NCI-H146 (cell line): ENCODE data around the gene CYSLTR2.

Experiments
- DNase-seq: peaks from one replicate; lab custom pipeline; 2025; lab: John Stamatoyannopoulos, UW

Gene CYSLTR2, protein sequence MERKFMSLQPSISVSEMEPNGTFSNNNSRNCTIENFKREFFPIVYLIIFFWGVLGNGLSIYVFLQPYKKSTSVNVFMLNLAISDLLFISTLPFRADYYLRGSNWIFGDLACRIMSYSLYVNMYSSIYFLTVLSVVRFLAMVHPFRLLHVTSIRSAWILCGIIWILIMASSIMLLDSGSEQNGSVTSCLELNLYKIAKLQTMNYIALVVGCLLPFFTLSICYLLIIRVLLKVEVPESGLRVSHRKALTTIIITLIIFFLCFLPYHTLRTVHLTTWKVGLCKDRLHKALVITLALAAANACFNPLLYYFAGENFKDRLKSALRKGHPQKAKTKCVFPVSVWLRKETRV

DNA sequence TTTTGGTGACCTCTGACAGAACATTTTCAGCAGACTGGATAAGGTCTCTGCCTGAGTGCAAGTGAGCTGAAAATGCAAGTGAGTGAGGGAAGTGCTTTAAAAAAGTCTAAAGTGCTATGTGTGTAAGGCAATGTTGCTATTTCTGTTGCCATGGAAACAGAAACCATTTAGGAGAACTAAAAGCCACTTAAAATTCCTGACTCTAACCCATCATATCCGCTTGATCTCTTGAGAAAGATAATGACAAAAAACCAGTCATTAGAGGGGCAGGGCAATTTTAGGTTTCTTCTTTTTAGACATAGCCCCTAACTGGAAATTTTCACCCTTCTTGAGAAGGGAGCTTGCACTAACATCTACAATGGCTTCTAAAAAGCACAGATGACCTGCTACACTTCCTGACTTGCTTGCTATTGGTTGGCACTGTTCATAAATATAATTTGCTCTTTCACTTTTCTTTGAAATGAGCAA lies at the start of gene CYSLTR2:
CYSLTR2 (plus strand) TSS at position 458 of the 468 bp plus-strand sequence. CDS start 52,889 bp downstream, outside the sequence.
- DNase-seq, result no peak

DNA sequence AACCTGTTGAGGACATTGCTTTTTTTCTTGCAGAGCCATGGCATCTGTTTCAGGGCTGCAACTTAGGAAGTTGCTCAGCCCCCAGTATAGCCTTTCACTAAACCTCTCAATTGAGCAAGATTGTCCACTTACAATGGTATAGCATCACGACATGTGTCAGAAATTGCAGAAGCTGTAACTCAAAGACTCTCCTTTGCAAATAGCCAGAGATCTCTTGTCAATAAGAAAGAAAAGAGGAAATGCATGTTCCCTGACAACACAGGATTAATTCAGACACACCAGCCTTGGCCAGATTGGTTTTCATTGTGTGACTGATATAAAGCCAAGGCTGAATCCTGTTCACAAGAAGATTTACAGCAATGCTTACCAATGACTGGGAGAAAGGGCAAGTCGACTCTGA lies 38.7 kb upstream of the CYSLTR2 start:
- no peak for DNase-seq

DNA sequence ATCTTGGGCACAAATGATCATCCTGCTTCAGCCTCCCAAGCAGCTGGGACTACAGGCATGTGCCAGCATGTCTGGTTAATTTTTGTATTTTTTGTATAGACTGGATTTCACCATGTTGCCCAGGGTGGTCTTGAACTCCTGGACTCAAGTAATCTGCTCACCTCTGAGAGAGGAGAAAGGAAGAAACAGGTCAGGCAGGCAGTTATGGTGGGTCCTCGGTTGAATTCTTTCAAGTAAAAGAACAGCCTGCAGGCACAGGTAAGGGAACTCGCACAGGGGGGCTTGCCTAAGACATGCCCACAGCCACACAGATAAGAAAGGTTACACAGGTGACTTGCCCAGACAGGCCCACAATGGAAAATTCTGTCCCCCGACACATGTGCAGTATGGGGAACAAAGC lies 34.8 kb upstream of the CYSLTR2 start:
- DNase-seq, result no peak

DNA sequence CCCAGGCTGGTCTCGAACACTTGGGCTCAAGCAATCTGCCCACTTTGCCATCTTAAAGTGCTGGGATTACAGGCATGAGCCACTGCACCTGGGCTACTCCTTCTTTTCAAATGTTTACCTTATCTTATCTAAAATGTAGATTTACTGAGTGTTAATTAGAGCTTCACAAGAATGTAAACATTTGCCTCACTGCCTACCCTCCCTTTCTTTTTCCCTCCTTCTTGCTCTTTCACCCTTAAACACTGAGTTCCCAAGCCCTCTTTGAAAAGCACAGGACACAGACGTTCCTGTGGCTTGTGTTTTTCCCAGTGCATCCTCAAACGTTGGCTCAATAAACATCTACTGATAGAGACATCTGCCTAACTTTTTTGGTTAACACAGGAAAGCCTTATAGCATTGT lies 32.7 kb upstream of the CYSLTR2 start:
- DNase-seq, result no peak

DNA sequence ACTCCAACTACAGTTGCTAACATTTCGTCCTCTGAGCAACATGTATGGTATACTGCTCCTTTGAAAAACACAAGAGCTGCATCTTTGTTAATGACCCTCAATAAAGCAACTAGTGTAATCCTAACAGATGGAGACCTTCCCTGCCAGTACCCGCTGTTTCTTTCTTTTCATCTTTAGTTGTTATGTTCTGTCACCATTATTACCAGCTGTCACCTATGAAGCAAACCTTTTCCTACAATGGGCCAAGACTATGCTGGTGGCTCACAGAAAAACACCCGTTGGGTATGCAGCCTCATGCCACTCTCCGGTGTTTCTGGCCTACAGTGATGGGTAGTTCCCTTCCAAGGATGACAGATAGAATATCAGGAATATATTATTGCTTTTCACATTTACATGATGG lies 29.7 kb upstream of the CYSLTR2 start:
- no peak for DNase-seq

DNA sequence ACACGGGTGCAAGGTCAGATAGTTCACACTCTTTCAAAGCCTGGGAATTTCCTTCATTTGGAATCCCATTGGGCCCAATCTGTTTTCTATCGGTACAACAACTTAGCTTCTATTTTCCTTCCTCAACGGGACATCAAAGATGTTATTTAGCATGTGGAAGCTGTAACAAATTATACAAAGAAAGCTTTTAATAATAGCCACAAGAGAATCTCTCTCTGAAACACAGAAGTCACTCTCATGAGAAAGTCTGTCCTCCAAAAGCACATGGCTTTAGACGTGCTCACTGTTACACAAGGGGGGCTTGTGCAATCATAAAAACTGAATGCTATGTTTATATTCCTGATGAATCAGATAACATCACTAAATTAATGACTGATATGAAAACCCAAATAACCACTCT lies 28.9 kb upstream of the CYSLTR2 start:
- no peak for DNase-seq

DNA sequence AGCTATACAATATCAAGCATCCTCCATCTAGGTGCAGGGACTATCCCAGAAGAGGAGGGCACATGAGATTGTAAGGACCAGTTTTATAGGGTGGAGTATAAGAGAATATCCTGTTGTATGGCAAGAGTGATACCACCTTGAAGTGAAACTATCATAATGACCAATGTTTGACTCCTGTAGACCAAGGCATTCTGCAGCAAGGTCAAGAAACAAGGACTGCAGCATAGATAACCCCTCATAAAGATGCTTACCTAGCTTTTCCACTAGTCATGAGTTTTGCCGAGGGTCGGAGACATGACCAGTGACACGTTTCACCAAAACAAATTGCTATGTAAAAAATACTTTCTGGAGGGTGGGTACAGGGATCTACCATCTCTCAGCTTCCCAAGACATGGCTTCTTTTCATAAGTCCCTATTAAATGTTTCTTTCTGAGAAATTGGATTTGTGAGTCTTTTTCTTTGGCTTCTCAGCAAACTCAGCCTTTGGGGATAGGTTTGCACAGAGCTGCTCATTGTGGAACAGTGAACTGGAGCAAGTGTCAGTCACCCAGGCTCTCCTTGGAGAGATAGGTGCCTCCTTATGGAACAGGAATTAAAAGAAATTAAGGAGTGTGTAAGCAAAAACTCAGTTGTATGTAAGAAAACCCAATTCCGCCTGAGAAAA lies 28.2 kb upstream of the CYSLTR2 start:
- DNase-seq, result no peak

DNA sequence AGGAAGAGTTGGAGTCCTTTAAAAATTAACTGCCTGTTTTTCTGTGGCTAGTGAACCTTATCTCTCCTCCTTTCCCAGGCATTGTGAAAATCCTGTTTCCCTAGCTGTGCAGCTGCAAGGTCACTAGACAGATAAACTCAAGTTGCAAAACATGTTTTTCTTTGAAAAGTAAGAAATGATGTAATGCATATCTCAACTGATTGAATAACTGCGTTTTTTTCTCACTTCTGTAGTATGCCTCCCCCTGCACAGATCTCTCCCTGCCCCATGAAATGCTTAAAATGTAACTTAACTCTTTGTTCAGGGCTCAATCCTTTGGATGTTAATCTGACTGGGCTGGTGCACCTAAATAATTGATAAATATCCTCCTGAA lies 27.7 kb upstream of the CYSLTR2 start:
- DNase-seq, result no peak

DNA sequence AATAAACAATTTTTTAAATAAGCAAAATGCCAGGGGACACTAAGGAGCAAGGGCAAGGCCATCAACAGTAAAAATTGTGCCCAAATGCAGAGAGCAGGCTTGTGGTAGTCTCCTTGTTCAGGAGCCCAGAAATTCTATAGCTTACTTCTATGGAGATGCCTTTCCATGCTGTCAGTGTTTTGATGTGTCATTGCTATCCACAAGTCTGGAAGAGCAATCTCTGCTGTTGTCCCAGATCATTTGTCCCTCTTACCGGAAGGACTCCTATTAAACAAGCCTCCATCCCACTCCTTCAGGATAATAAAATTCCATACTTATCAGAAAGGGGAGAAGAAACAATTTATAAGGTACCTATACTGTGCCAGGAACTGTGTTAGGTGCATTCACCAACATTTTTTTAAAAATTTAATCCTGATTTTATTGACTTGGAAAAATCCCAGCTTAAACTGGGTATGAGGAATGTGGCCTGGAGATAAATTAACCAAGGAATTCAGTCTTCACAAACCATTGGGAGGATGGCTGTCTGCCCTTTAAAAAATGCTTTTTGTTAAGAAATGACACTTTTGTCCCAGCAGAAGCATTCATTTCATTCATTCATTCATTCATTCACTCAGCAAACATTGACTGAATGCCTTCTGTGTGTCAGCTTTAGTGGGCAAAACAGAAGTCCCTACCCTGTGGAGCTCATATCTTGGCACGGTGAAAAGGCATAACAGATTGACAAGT lies 26.8 kb upstream of the CYSLTR2 start:
- DNase-seq, result no peak

DNA sequence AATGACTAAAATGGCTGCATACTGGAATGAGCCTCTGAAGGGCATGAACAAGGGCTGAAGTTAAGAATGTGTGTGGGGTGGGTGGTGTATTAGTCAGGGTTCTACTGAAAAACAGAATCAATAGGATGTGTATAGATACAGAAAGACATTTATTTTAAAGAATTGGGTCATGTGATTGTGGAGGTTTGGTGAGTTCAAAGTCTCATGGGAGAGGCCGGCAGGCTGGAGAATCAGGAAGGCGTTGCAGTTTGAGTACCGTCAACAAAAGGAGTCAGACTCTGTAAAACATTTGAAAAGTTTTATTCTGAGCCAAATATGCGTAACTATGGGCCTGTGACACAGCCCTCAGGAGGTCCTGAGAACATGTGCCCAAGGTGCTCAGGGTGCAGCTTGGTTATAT lies 24.5 kb upstream of the CYSLTR2 start:
- no peak for DNase-seq

DNA sequence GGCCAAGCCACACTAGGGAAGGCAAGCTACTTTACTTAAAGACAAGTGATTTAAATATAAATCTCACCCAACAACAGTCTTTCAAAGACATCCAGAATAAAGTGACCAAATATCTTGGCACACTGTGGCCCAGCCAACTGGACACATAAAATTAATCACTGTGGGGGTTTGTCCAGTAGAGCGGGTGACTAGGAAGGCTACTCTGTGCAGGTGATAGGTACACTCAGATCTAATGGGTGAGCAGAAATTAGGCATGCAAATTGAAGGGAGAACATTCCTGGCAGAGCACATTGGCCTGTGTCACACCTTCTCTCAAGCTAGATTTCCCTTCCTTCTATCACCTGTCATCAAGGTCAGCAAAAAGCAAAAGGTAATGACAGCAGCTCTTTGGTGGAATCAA lies 23.4 kb upstream of the CYSLTR2 start:
- DNase-seq, result no peak

DNA sequence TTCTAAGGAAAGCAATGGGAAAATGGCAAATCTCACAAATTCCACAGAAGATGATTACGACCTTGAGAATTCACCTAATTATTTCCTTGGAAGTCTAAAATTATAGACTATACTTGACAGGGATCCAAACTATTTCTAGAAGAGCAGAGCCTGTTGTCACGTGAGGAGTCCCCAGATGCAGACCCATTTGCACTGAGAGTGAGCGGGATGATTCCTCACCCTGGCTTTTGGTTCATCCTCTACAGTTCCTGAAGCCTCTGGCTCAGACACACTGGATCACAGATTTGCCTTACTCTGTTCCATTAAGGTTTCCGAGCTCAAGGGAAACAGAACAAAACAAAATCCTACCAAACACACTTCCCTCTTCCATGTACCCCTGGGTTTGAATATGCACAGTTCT lies 23.0 kb upstream of the CYSLTR2 start:
- DNase-seq, result no peak

DNA sequence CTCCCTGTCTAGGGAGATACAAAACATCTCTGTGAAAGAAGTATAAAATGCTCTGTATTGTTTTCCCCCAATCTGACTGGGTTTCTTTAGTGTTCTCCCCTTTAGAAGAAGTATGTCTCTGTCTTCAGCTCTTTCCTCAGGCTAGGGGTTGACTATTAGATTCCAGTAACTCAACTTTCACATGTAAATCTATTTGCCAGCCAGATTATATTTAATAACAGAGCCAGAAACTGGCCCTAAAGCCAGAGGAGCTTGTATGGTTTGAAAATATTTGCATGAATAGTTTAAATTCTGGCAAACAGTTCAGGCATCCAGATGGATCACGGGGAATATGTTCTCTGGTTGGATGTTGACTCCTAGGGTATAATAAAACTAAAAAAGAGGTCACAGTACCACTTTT lies 22.3 kb upstream of the CYSLTR2 start:
- no peak for DNase-seq

DNA sequence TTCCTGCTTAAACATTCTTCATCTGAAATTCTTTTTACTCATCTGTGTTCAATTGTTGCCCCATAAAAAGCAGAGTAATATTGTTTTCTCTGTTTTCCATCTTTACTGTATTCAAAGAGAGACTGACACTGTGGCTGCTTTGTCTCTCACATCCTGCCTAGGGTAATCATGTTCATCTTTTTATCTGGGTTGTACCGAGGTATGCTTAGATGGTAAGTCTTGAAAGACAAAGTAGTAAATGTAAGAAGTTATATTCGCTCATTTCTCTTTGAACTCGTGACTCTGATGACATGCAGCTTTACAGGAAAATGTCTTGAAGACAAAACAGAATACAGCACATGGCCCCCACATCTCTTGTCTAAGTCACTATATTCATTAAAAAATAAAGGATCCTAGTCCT lies 20.0 kb upstream of the CYSLTR2 start:
- no peak for DNase-seq

DNA sequence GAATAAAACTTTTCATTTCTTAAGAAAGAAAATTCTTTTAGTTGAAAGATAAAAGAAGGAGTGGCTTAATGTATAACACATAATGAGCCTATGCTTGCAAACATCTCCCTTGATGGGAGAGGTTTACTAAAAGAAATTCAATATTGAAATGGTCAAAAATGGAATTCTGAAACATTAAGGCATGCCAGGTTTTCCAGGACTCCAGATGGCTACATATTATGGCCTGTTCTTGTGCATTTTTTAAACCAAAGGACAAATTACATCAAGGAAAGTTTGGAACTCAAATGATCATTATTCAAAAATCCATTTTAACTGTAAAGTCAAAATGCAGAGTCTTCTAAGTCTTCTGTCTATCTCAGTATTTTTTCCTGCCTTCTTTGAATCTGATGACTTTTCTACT lies 19.1 kb upstream of the CYSLTR2 start:
- DNase-seq, result no peak

DNA sequence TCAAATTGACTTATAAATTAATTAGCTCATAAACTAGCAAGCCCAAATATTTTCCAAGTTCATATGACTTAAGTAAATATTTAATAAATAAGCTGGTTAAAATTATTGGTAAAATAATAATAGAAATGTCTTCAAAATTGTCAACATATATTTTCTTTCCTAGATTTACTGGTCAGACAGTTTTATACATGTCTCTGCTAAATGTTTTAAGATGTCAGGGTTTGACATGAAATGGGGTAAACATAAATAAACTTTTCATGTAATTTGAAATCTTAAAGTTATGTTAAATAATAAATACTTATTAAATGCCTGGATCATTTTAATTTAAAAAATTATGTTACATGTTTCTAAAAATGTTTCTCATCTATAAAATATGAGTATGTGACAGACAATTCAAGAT lies 18.3 kb upstream of the CYSLTR2 start:
- DNase-seq, result no peak

DNA sequence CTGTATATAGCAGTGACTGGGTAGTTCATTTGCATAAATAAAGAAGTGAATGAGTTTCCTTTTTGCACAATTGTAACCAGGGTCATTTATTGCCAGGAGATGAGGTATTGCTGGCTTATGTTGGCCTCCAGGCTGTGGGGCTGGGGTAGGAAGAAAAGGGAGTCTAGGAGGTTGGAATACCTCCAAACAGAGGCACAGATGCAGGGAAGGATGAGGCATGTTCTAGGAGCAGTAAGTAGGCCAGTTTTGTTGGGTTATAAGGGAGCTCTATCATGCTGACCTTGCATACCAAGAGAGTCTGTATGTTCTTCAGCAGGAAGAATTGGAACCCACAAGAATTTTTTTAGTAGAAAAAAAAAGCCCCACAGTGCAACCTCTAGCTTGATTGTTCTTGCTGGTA lies 17.2 kb upstream of the CYSLTR2 start:
- no peak for DNase-seq

DNA sequence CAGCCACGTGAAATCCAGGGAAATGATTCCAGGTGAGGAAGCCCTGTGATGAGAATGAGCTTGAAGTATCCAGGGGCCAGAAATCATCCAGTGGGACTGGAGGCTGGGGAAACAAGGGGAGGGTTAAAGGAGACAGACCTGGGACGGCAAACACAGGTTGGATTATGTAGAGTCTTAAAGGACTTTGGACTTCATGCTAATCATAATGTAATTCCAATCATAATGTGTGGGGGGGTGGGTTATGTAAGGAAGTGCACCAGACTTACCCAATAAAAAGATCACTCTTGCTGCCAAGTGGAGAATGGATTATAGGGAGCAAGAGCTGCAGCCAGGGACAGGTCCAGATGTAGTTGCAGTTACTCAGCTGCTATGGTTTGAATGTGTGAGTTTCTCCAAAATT lies 16.1 kb upstream of the CYSLTR2 start:
- DNase-seq, result no peak

DNA sequence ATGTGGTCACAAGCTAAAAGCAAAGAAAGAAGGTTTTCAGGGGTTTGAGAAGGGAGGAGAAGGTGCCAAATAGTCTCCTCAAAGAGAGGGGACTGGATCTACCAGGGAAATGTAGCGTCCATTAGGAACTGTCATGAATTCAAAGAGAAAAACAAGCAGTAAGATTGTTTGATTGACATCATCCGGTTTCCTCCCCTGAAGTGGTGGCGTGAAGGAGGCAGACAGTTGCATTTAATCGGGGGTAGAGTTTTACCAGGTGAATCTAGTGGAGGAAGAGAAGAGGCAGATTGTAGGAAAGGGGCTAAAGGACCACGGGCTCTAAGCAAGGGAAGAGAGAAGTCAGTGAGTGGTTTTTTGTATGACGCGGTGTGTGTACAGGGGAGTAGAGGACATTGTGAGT lies 13.0 kb upstream of the CYSLTR2 start:
- DNase-seq, result no peak

DNA sequence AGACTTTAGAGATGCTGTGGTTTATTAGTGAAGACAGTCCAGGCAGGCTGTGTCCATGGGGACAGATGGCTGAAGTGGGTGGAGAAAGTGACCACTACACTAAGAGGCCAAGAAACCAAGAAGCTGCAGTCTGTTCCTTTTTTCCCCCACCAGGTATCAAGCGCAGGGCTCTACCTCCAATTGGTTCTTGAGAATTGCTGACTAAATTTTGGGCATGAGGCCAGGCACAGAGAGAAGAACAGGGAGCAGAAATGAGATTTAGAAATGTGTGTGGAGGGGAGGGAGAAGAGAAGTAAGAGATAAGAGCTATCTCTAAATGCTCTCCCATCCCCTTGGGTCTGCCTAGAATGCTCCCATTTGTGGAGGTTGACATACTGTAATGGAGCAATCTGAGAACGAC lies 12.3 kb upstream of the CYSLTR2 start:
- DNase-seq, result no peak

DNA sequence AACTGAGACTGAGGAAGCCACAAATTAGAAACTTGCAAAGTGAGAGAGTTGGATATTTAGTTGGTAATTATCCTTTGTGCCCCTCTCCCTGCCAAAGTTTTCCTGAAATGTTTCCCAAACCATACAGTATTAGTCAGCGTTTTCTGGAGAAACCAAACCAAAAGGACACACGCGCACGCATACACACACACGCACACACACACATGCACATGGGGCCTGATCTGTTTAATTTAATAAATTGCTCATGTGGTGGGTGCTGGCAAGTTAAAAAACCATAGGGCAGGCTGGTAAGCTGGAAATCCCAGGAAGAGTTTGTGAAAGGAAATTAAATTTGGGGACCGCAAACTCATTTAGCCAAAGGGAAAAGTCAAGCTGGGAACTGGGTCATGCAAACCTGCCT lies 11.7 kb upstream of the CYSLTR2 start:
- DNase-seq, result no peak

DNA sequence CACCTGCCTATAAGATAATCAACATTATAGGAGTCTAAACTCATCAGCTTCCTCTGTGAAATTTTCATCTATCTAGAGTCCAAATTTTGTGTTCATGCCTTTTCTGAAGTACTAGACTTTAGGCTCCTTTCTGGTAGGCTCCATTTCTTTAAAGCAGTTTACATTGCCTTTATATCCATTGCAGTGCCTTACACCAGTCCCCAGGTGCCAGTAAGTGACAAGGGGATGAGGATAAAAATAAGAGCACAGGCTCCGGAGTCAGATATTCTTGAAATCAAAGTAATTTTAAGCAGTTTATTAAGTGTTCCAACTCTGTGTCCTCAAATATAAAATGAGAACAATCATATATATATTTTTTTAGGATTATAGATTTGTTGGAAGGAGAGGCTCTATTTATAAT lies 10.6 kb upstream of the CYSLTR2 start:
- DNase-seq, result no peak

DNA sequence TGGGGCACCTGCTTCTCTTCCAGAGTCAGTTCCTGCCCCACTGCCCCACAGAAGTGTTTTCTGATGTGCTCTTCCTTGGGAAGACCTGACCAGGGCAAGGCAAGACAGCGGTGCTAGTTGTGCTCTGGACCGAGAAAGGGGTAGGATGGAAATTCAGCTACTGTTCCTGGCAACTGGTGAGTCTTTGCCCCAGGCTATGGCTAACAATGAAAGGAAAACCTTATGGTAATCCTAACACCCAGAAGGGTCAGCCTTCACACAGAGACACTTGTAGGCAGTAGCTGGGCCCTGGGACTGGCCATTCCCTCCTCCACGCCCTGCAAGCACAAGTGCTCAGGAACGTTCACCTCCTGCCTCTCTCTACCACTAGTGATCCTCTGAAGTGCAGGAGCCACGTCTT lies 9.6 kb upstream of the CYSLTR2 start:
- peak; percentile 4 for DNase-seq
